NT2/D1 (cell line): ENCODE results near the gene GAL3ST3.

Experiments used
- SUZ12 ChIP-seq: IDR thresholded peaks from 2 replicates; pipeline ENCODE4 v1.6.1; 2011; ENCODE audit not compliant: insufficient read length, insufficient read depth; ENCODE audit errors: extremely low read depth
- YY1 ChIP-seq: IDR thresholded peaks from 2 replicates; pipeline ENCODE4 v1.6.1; 2011; ENCODE audit not compliant: insufficient read length, insufficient read depth
- ZNF274 ChIP-seq: IDR thresholded peaks from 2 replicates; pipeline ENCODE4 v1.6.1; 2011; ENCODE audit warnings: mild to moderate bottlenecking, low read depth, low read length

GRCh38 chr11:66042227-66042995 is 6.5 kb downstream of the GAL3ST3 start:
- TF ChIP-seq YY1 (no peak), SUZ12 (no peak), ZNF274 (no peak)
